Measurements from ENCODE around the gene INO80E. TPM values are rescaled to one million over a fixed set of nuclear protein-coding genes. Genes with fewer than 3 reads are reported as not detected.

INO80E gene
- total RNA-seq (2022; extraction: Qiagen RNA extraction; ENCODE audit: low read depth) = 99.8 to 115 TPM (median 105 TPM) in 5 replicates

GRCh38 chr16:29995911-29996765 is at the start of gene INO80E:
Gene INO80E, plus strand, starts transcription at chr16:29996241. Its CDS starts 70 bp downstream, at chr16:29996311.

GRCh38 chr16:29961479-29962343 is 34.3 kb upstream of the INO80E start, which contains the start of gene TMEM219:
Gene TMEM219, plus strand, starts transcription at chr16:29962079. Its CDS starts 1,065 bp downstream, at chr16:29963144.

DNA sequence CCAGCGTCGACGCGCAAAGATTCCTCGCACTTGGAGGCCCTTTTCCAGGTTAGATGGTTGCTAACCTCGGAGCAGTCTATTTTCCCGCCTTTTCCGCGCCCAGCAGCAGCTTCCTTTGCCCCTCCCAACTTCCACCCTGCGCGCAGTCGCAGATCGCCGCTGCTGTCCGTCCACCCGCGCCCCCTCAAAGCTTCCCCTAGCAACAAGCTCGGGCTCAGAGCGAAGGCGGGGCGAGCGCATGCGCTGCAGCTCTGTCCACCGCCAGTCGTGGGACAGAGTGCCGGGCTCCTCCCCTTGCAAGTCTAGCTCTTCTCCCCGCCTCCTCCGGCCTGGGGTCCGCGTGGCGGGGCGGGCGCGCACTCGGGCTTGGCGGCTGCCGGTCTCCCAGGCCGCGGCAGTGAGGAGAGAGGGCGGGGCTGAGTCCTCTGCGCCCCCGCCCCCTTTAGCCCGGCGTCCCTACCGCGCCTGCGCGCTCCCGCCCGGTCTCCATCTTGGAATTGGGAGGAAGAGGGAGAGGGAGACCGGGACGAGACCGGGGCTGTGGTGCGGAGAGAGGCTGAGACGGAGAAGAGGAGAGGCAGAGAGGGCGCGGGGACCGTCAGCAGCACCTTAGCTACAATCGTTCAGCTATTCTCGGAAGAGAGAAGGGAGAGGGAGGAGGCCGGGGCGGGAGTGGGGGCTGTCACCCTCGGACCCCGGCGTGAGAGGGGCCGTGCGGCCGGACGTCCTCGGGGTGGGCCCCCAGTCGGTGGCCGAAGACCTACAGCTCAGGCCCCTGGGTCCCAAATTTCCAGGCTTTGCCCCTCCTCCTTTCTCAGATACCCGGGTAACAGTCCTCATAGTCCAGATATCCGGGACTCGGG is 22.4 kb upstream of the INO80E start, which contains the start of gene TAOK2:
TAOK2 (plus strand) TSS at position 485 of the 863 bp plus-strand sequence. CDS start 3,905 bp downstream, outside the sequence.

GRCh38 chr16:29995324-29995910 is 624 bp upstream of the INO80E start, which contains the start of gene HIRIP3:
Gene HIRIP3, minus strand, starts transcription at chr16:29995617. Its CDS starts 12 bp downstream, at chr16:29995605.

GRCh38 chr16:30010844-30011713 is 15.0 kb downstream of the INO80E start, which contains the start of gene DOC2A:
Gene DOC2A, minus strand, starts transcription at chr16:30011027. Its CDS starts 805 bp downstream, at chr16:30010222.

GRCh38 chr16:30022887-30023286 is 26.8 kb downstream of the INO80E start, which contains the start of gene C16orf92:
Gene C16orf92, plus strand, starts transcription at chr16:30023198. Its CDS starts 143 bp downstream, at chr16:30023341.

DNA sequence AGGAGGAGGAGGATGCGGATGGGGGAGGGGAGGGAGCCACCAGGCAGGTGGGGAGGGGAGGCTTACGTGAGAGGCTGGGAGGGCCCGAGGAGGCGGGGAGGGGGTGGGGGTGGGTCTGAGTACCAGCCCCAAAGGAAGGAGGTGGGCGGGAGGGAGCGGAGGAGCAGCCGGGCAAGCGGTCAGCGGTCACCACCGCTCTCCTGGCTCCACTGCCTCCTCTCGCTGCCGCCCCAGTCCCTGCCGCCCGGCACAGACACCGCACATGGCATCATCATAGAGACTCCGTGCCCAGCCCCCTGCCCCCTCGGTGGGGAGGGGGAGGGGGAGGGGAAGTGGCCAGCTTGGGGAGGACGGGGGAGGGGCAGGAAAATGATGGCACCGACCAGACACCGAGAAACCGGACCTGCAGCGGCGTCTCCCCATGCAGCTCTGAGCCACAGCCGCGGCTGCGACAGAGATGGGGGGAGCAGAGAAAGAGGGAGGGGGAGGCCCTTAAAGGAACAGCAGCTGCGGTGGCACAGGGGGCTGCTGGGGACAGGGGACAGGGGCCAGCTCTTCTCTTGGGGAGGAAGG is 34.9 kb downstream of the INO80E start, which contains the start of gene TLCD3B:
TLCD3B (minus strand) TSS at position 431 of the 573 bp plus-strand sequence. CDS start 744 bp downstream, outside the sequence.

Other genes with a start within 250 kb of the INO80E start
- not detected in 5 replicates for gene ZG16, start 218.0 kb upstream of the INO80E start, total RNA-seq (2022; extraction: Qiagen RNA extraction; ENCODE audit: low read depth)
- 87.1 to 102 TPM (median 95.2 TPM) in 5 replicates for gene KIF22, start 205.5 kb upstream of the INO80E start, total RNA-seq (2022; extraction: Qiagen RNA extraction; ENCODE audit: low read depth)
- 180 to 210 TPM (median 192 TPM) in 5 replicates for gene MAZ, start 189.7 kb upstream of the INO80E start, total RNA-seq (2022; extraction: Qiagen RNA extraction; ENCODE audit: low read depth)
- gene PRRT2, start 184.0 kb upstream of the INO80E start, total RNA-seq (2022; extraction: Qiagen RNA extraction; ENCODE audit: low read depth) = 0.30 to 0.43 TPM (median 0.34 TPM) in 5 replicates
- gene PAGR1, start 180.1 kb upstream of the INO80E start, total RNA-seq (2022; extraction: Qiagen RNA extraction; ENCODE audit: low read depth) = 36.8 to 51.9 TPM (median 45.4 TPM) in 5 replicates
- 116 to 134 TPM (median 120 TPM) in 5 replicates for gene MVP, start 175.8 kb upstream of the INO80E start, total RNA-seq (2022; extraction: Qiagen RNA extraction; ENCODE audit: low read depth)
- 73.6 to 101 TPM (median 98.3 TPM) in 5 replicates for gene CDIPT, start 133.0 kb upstream of the INO80E start, total RNA-seq (2022; extraction: Qiagen RNA extraction; ENCODE audit: low read depth)
- gene SEZ6L2, start 96.7 kb upstream of the INO80E start, total RNA-seq (2022; extraction: Qiagen RNA extraction; ENCODE audit: low read depth) = 20.8 to 24.4 TPM (median 21.7 TPM) in 5 replicates
- gene ASPHD1, start 95.8 kb upstream of the INO80E start, total RNA-seq (2022; extraction: Qiagen RNA extraction; ENCODE audit: low read depth) = 23.0 to 29.4 TPM (median 26.9 TPM) in 5 replicates
- gene KCTD13, start 70.0 kb upstream of the INO80E start, total RNA-seq (2022; extraction: Qiagen RNA extraction; ENCODE audit: low read depth) = 15.4 to 21.6 TPM (median 19.2 TPM) in 5 replicates
- 91.6 to 102 TPM (median 95.7 TPM) in 5 replicates for gene TMEM219, start 34.2 kb upstream of the INO80E start, total RNA-seq (2022; extraction: Qiagen RNA extraction; ENCODE audit: low read depth)
- 31.2 to 38.4 TPM (median 34.6 TPM) in 5 replicates for gene TAOK2, start 22.4 kb upstream of the INO80E start, total RNA-seq (2022; extraction: Qiagen RNA extraction; ENCODE audit: low read depth)
- gene HIRIP3, start 624 bp upstream of the INO80E start, total RNA-seq (2022; extraction: Qiagen RNA extraction; ENCODE audit: low read depth) = 13.2 to 17.1 TPM (median 14.0 TPM) in 5 replicates
- 1.5 to 3.0 TPM (median 2.6 TPM) in 5 replicates for gene DOC2A, start 14.8 kb downstream of the INO80E start, total RNA-seq (2022; extraction: Qiagen RNA extraction; ENCODE audit: low read depth)
- gene C16orf92, start 27.0 kb downstream of the INO80E start, total RNA-seq (2022; extraction: Qiagen RNA extraction; ENCODE audit: low read depth) = not detected in 5 replicates
- gene TLCD3B, start 35.0 kb downstream of the INO80E start, total RNA-seq (2022; extraction: Qiagen RNA extraction; ENCODE audit: low read depth) = 0.31 to 0.68 TPM (median 0.43 TPM) in 5 replicates
- 1,690 to 2,030 TPM (median 1,847 TPM) in 5 replicates for gene ALDOA, start 69.5 kb downstream of the INO80E start, total RNA-seq (2022; extraction: Qiagen RNA extraction; ENCODE audit: low read depth)
- 123 to 149 TPM (median 135 TPM) in 5 replicates for gene PPP4C, start 79.8 kb downstream of the INO80E start, total RNA-seq (2022; extraction: Qiagen RNA extraction; ENCODE audit: low read depth)
- gene TBX6, start 95.7 kb downstream of the INO80E start, total RNA-seq (2022; extraction: Qiagen RNA extraction; ENCODE audit: low read depth) = 0.20 to 0.45 TPM (median 0.25 TPM) in 5 replicates
- 6.7 to 11.1 TPM (median 8.9 TPM) in 5 replicates for gene YPEL3, start 100.0 kb downstream of the INO80E start, total RNA-seq (2022; extraction: Qiagen RNA extraction; ENCODE audit: low read depth)
- 1.5 to 2.8 TPM (median 2.0 TPM) in 5 replicates for gene GDPD3, start 117.3 kb downstream of the INO80E start, total RNA-seq (2022; extraction: Qiagen RNA extraction; ENCODE audit: low read depth)
- gene MAPK3, start 127.0 kb downstream of the INO80E start, total RNA-seq (2022; extraction: Qiagen RNA extraction; ENCODE audit: low read depth) = 33.7 to 37.8 TPM (median 36.7 TPM) in 5 replicates
- 2.9 to 4.0 TPM (median 3.5 TPM) in 5 replicates for gene CORO1A, start 187.4 kb downstream of the INO80E start, total RNA-seq (2022; extraction: Qiagen RNA extraction; ENCODE audit: low read depth)
- 163 to 214 TPM (median 202 TPM) in 5 replicates for gene BOLA2B, start 197.4 kb downstream of the INO80E start, total RNA-seq (2022; extraction: Qiagen RNA extraction; ENCODE audit: low read depth)
- gene SLX1A, start 197.6 kb downstream of the INO80E start, total RNA-seq (2022; extraction: Qiagen RNA extraction; ENCODE audit: low read depth) = 6.8 to 22.9 TPM (median 9.4 TPM) in 5 replicates
- gene SULT1A3, start 203.0 kb downstream of the INO80E start, total RNA-seq (2022; extraction: Qiagen RNA extraction; ENCODE audit: low read depth) = 5.6 to 13.9 TPM (median 9.3 TPM) in 5 replicates

All from A549 treated with DMSO at 1 μM for 4 hours (cell line).